ENCODE data around the gene PDILT.

The PDILT gene

GRCh38 chr16:20320592-20320991 is 83.9 kb downstream of the PDILT start:
- no peak overlapping the region for H3K4me3 ChIP-seq (replicated peaks; ENCODE audit: low read depth, low read length)

GRCh38 chr16:20320178-20320577 is 84.4 kb downstream of the PDILT start:
- no peak overlapping the region for H3K4me3 ChIP-seq (replicated peaks; ENCODE audit: low read depth, low read length)
- no peak for DNase-seq (ENCODE audit: extremely low read depth, low read depth)
- TF ChIP-seq CTCF (IDR thresholded peaks at IDR 0.05; ENCODE audit: low read depth, low read length, missing control alignments), result no peak

More at GRCh38 chr16:20320592-20320991, 83.9 kb downstream of the PDILT start:
- DNase-seq (ENCODE audit: extremely low read depth, low read depth), result no peak
- no peak for TF ChIP-seq CTCF (IDR thresholded peaks at IDR 0.05; ENCODE audit: low read depth, low read length, missing control alignments)

GRCh38 chr16:20319406-20319805 is 85.1 kb downstream of the PDILT start:
- no peak for TF ChIP-seq CTCF (IDR thresholded peaks at IDR 0.05; ENCODE audit: low read depth, low read length, missing control alignments)
- no peak for DNase-seq (ENCODE audit: extremely low read depth, low read depth)

GRCh38 chr16:20318437-20318836 is 86.1 kb downstream of the PDILT start:
- H3K4me3 ChIP-seq (replicated peaks; ENCODE audit: low read depth, low read length), result no peak overlapping the region
- no peak for TF ChIP-seq CTCF (IDR thresholded peaks at IDR 0.05; ENCODE audit: low read depth, low read length, missing control alignments)
- DNase-seq (ENCODE audit: extremely low read depth, low read depth), result no peak

More at GRCh38 chr16:20319406-20319805, 85.1 kb downstream of the PDILT start:
- no peak overlapping the region for H3K4me3 ChIP-seq (replicated peaks; ENCODE audit: low read depth, low read length)

DNA sequence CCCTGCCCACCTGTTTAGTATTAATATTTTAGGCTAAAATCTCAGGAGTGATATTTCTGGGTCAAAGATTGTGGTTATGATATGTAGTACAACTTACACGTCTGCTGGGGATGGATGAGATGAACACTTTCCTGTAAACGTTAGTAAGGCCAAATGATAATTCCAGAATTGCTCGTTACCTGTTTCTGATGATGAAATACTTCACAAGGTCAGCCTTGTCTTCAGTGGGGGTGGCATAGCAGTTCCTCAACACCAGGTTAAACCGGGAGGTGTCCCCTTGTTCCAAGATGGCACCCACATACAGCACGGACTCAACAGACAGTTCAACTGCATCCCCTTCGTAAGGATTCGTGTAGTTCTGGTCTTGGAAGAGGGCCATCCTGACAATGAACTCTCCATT is 86.5 kb downstream of the PDILT start:
- DNase-seq (ENCODE audit: extremely low read depth, low read depth), result no peak
- no peak for TF ChIP-seq CTCF (IDR thresholded peaks at IDR 0.05; ENCODE audit: low read depth, low read length, missing control alignments)
- H3K4me3 ChIP-seq (replicated peaks; ENCODE audit: low read depth, low read length), result no peak overlapping the region

DNA sequence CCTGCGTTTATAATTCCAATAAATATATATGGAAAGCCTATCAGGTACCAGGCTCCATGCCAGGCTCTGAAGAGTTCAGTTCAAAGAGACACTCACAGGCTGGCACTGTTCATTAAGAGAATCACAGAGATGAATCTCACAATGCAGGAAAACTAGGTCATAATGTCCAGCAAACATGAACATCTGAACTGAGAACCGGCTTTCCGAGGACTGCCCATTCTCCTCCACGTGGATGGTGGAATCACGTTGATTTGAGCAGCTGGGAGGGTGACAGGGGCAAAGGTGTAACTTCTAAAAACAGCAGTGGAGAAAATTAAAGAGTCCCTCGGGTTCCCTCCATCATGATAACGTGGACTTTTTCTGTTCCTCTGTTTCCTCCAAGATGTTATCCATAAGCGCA is 87.4 kb downstream of the PDILT start:
- H3K4me3 ChIP-seq (replicated peaks; ENCODE audit: low read depth, low read length), result no peak overlapping the region
- no peak for TF ChIP-seq CTCF (IDR thresholded peaks at IDR 0.05; ENCODE audit: low read depth, low read length, missing control alignments)
- no peak for DNase-seq (ENCODE audit: extremely low read depth, low read depth)

GRCh38 chr16:20316715-20317114 is 87.8 kb downstream of the PDILT start:
- TF ChIP-seq CTCF (IDR thresholded peaks at IDR 0.05; ENCODE audit: low read depth, low read length, missing control alignments), result no peak
- no peak for DNase-seq (ENCODE audit: extremely low read depth, low read depth)
- no peak overlapping the region for H3K4me3 ChIP-seq (replicated peaks; ENCODE audit: low read depth, low read length)

Measured in HFF-Myc (cell line).